ENCODE data around the gene CCDC171.

- TF ChIP-seq, protein P1, sequence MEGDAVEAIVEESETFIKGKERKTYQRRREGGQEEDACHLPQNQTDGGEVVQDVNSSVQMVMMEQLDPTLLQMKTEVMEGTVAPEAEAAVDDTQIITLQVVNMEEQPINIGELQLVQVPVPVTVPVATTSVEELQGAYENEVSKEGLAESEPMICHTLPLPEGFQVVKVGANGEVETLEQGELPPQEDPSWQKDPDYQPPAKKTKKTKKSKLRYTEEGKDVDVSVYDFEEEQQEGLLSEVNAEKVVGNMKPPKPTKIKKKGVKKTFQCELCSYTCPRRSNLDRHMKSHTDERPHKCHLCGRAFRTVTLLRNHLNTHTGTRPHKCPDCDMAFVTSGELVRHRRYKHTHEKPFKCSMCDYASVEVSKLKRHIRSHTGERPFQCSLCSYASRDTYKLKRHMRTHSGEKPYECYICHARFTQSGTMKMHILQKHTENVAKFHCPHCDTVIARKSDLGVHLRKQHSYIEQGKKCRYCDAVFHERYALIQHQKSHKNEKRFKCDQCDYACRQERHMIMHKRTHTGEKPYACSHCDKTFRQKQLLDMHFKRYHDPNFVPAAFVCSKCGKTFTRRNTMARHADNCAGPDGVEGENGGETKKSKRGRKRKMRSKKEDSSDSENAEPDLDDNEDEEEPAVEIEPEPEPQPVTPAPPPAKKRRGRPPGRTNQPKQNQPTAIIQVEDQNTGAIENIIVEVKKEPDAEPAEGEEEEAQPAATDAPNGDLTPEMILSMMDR (IDR thresholded peaks at IDR 0.05; ENCODE audit: poor library complexity, severe bottlenecking) = no peak
- TF ChIP-seq TAF1 (IDR thresholded peaks at IDR 0.05; ENCODE audit: low read depth) (no peak), EP300 (conservative IDR thresholded peaks at IDR 0.05; ENCODE audit: poor library complexity, severe bottlenecking) (no peak), REST (IDR thresholded peaks at IDR 0.05; ENCODE audit: borderline replicate concordance) (no peak), EZH2 (IDR thresholded peaks at IDR 0.05; ENCODE audit: borderline replicate concordance, insufficient read depth, low read length, poor library complexity, severe bottlenecking) (no peak), RAD21 (conservative IDR thresholded peaks at IDR 0.05) (no peak), POLR2AphosphoS5 (IDR thresholded peaks at IDR 0.05) (no peak)
These were observed 117.4 kb downstream of the CCDC171 start for GRCh38 chr9:15670246-15670645.
